GM12878 (cell line): ENCODE results near the gene LRCH3. TPM values are rescaled to one million over a fixed set of nuclear protein-coding genes. Genes with fewer than 3 reads are reported as not detected.

ENCODE experiments used
- ATAC-seq: fragments of 200-7000 bp; cut with Tn5 transposase; 3 replicates; pipeline ENCODE4 v1.9.1; 2020; ENCODE audit warnings: mild to moderate bottlenecking, moderate library complexity
- BruUV-seq: library from RNA; stranded (reverse); fragments of 400-500 nt; replicated peaks from 2 replicates; lab custom pipeline; 2021; lab: Mats Ljungman, UMichigan
- CTCF ChIA-PET: fragments of 300-600 bp; sonication (Branson Sonifier 250); formaldehyde crosslinking; extraction: SDS; loops from one replicate; lab custom pipeline; 2021; ENCODE audit warnings: inconsistent platforms; lab: Yijun Ruan, JAX
- POLR2A ChIA-PET: fragments of 350-600 bp; formaldehyde crosslinking; extraction: SDS; loops from one replicate; lab custom pipeline; 2021; ENCODE audit warnings: inconsistent platforms; lab: Charles Lee
- RAD21 ChIA-PET: fragments of 300-600 bp; sonication (Branson Sonifier 250); formaldehyde crosslinking; loops from one replicate; lab custom pipeline; 2023; ENCODE audit warnings: antibody characterized with exemption; ENCODE audit not compliant: unreplicated experiment; lab: Charles Lee
- SMC1A ChIA-PET: fragments of 300-600 bp; sonication (Branson Sonifier 250); formaldehyde crosslinking; loops from one replicate; lab custom pipeline; 2023; ENCODE audit not compliant: unreplicated experiment, uncharacterized antibody; lab: Charles Lee
- DNase-seq: peaks from one replicate; pipeline ENCODE4 v3.0.0-alpha.2; 2011; ENCODE audit warnings: low read depth, low spot score
- FAIRE-seq: peaks from 3 replicates; lab custom pipeline; 2011; peaks lifted over from hg19 to GRCh38; lab: Jason Lieb, UNC
- H2AFZ ChIP-seq: 2 replicates; pipeline ENCODE4 v1.6.0; 2011; ENCODE audit warnings: low read depth, low read length, control low read depth; ENCODE audit not compliant: control insufficient read depth
- H3K27ac ChIP-seq: 2 replicates; pipeline ENCODE4 v1.5.1; 2011; ENCODE audit warnings: control low read depth; ENCODE audit not compliant: control insufficient read depth, insufficient read depth
- H3K27me3 ChIP-seq, 2 experiments: replicated peaks in 1 of 2; 2 replicates each; pipeline versions ENCODE4 v1.6.0 to v1.6.1; 2011; ENCODE audit warnings: low read length in 1 of 2; ENCODE audit not compliant: control insufficient read depth in 2 of 2, insufficient read depth in 2 of 2
- H3K36me3 ChIP-seq, 2 experiments: 2 replicates each; pipeline ENCODE4 v1.5.1; 2011; ENCODE audit warnings: low read length in 1 of 2; ENCODE audit not compliant: control insufficient read depth in 2 of 2, insufficient read depth in 2 of 2
- H3K4me1 ChIP-seq: 2 replicates; pipeline ENCODE4 v1.6.1; 2011; ENCODE audit warnings: mild to moderate bottlenecking, low read length, moderate library complexity, mixed read lengths; ENCODE audit not compliant: control insufficient read depth, insufficient read depth
- H3K4me2 ChIP-seq: 2 replicates; pipeline ENCODE4 v1.6.0; 2011; ENCODE audit warnings: control low read depth; ENCODE audit not compliant: control insufficient read depth, insufficient read depth
- H3K4me3 ChIP-seq: fragments of 200-600 bp; sonication (generic); 2 replicates; pipeline ENCODE4 v1.5.1; 2016
- H3K79me2 ChIP-seq: 2 replicates; pipeline ENCODE4 v1.6.0; 2011; ENCODE audit warnings: low read length; ENCODE audit not compliant: control insufficient read depth, insufficient read depth
- H3K9ac ChIP-seq: 2 replicates; pipeline ENCODE4 v1.8.0; 2011; ENCODE audit warnings: low read length, control low read depth, mixed read lengths; ENCODE audit not compliant: control insufficient read depth, insufficient read depth
- H3K9me3 ChIP-seq: replicated peaks from 3 replicates; pipeline ENCODE4 v1.5.1; 2011; ENCODE audit warnings: mild to moderate bottlenecking, low read length; ENCODE audit not compliant: control insufficient read depth, insufficient read depth
- H4K20me1 ChIP-seq: 2 replicates; pipeline ENCODE4 v1.6.0; 2011; ENCODE audit not compliant: control insufficient read depth, insufficient read depth
- CREB1 ChIP-seq: IDR thresholded peaks from 2 replicates; pipeline ENCODE4 v1.6.1; 2012; ENCODE audit warnings: low read depth, mild to moderate bottlenecking, inconsistent platforms
- IKZF2 ChIP-seq, 2 experiments: fragments of 450-650 bp; IDR thresholded peaks; 2 replicates each; pipeline ENCODE4 v1.6.1; 2017; ENCODE audit warnings: mild to moderate bottlenecking in 2 of 2, moderate library complexity in 2 of 2
- NBN ChIP-seq: fragments of 450-650 bp; IDR thresholded peaks from 2 replicates; pipeline ENCODE4 v1.6.1; 2016
- PAX8 ChIP-seq: fragments of 450-650 bp; IDR thresholded peaks from 2 replicates; pipeline ENCODE4 v1.6.1; 2017; ENCODE audit warnings: mild to moderate bottlenecking, moderate library complexity
- POLR2AphosphoS5 ChIP-seq: IDR thresholded peaks from 2 replicates; pipeline ENCODE4 v1.6.1; 2011; ENCODE audit warnings: mild to moderate bottlenecking, low read length, inconsistent platforms
- RELB ChIP-seq: fragments of 450-650 bp; IDR thresholded peaks from 2 replicates; pipeline ENCODE4 v1.6.1; 2017; ENCODE audit warnings: low read depth, mild to moderate bottlenecking, moderate library complexity
- TAF1 ChIP-seq: IDR thresholded peaks from 2 replicates; pipeline ENCODE4 v1.6.1; 2011; ENCODE audit warnings: mild to moderate bottlenecking, low read depth, low read length, borderline replicate concordance
- TARDBP ChIP-seq: IDR thresholded peaks from 2 replicates; pipeline ENCODE4 v1.6.1; 2016; ENCODE audit warnings: borderline replicate concordance
- WGBS: methylation state at CpG from one replicate; pipeline ENCODE4 v1.1.6; 2016; ENCODE audit warnings: low lambda C conversion rate; ENCODE audit not compliant: insufficient replicate concordance, insufficient coverage; ENCODE audit errors: missing lambda C conversion rate; 5-methylcytosine and 5-hydroxymethylcytosine counted together
- in situ Hi-C: fragments of 300-500 bp; cut with MboI; formaldehyde crosslinking; loops from 9 replicates; pipeline ENCODE4 v1.14.3; 2018; ENCODE audit warnings: mixed read lengths
- intact Hi-C: fragments of 100-400 bp; cut with micrococcal nuclease; formaldehyde crosslinking; loops from one replicate; pipeline ENCODE4 v1.14.2; 2022; ENCODE audit not compliant: unreplicated experiment
- polyA plus RNA-seq, 11 experiments: library from polyadenylated mRNA; depleted of rRNA in 4 of 11; unstranded in 6 of 11; stranded (reverse) in 5 of 11; fragments of >200 nt; fragmentation: Nextera tagmentation in 4 of 11; fragmentation: Illumina TruSeq in 1 of 11; extraction: Ambion mirVana in 4 of 11; extraction: Trizol in 1 of 11; gene quantifications; 1 replicate in 1 of 11; 2 replicates in 10 of 11; pipeline versions ENCODE4 v1.2.1 to v1.2.3, GENCODE V29; 2011 to 2016; ENCODE audit warnings: inconsistent platforms in 2 of 11, missing spikeins in 2 of 11, low read depth in 1 of 11
- total RNA-seq, 4 experiments: library from RNA; depleted of rRNA in 3 of 4; stranded (reverse); fragments of >200 nt in 3 of 4; fragmentation: Illumina TruSeq in 1 of 4; extraction: Trizol in 1 of 4; gene quantifications; 2 replicates each; pipeline versions ENCODE4 v1.2.1 to v1.2.3, GENCODE V29; 2013 to 2021
- TF ChIP-seq, protein P1 (sequence below): fragments of 450-650 bp; IDR thresholded peaks from 2 replicates; pipeline ENCODE4 v1.6.1; 2016; ENCODE audit warnings: mild to moderate bottlenecking

LRCH3 gene
- total and polyA plus RNA-seq, 10 of the 15 experiments (the other 5 are each of a cell fraction or from before 2014, with no cell fraction given), result 3.9 to 136 (median 40.6) TPM

GRCh38 chr3:197791892-197792647, 1.0 kb downstream of the LRCH3 start:
- Histone ChIP-seq H3K9me3 (no peaks in the 10 kb centered on the region; the same call in 2 of the 3 replicates), H3K9ac (peak overlapping the region; percentile 96), H3K4me2 (peak overlapping the region; percentile 3; the same call in 1 of the 2 replicates), H3K4me3 (peak overlapping the region; percentile 79), H3K4me1 (peaks cover 21% of the 10 kb centered on the region; the same call in 1 of the 2 replicates), H2AFZ (peak overlapping the region; percentile 39), H3K27me3 (no peaks in the 10 kb centered on the region), H3K36me3 (no peaks in the 10 kb centered on the region), H3K27ac (peak overlapping the region; percentile 97), H4K20me1 (no peaks in the 10 kb centered on the region), H3K79me2 (peaks cover 67% of the 10 kb centered on the region)
- FAIRE-seq (peak; percentile 27), DNase-seq (no peak), ATAC-seq (peak; percentile 41)
- in situ Hi-C loops, result no loop called here
- ChIA-PET RAD21 (interaction anchor here (0.9 to 6.2 kb wide), 6 partner anchors 8 to 79 kb away, joined by 3 to 53 read pairs (median 6); no protein-coding TSS in a partner anchor), CTCF (interaction anchor here (1.2 to 2.6 kb wide), 5 partner anchors 9 to 43 kb away, joined by 3 to 11 read pairs (median 5); no protein-coding TSS in a partner anchor), POLR2A (interaction anchor here (0.6 to 4.3 kb wide), 6 partner anchors 8 to 38 kb away, joined by 3 to 46 read pairs (median 4); no protein-coding TSS in a partner anchor), SMC1A (interaction anchor here (1.0 to 4.6 kb wide), 8 partner anchors 8 to 80 kb away, joined by 4 to 56 read pairs (median 10); no protein-coding TSS in a partner anchor)
- TF ChIP-seq POLR2AphosphoS5, result peak; percentile 64
- TF ChIP-seq IKZF2 (IDR thresholded peaks at IDR 0.05), result no peak
- TF ChIP-seq TARDBP, result no peak
- TF ChIP-seq, protein P1, sequence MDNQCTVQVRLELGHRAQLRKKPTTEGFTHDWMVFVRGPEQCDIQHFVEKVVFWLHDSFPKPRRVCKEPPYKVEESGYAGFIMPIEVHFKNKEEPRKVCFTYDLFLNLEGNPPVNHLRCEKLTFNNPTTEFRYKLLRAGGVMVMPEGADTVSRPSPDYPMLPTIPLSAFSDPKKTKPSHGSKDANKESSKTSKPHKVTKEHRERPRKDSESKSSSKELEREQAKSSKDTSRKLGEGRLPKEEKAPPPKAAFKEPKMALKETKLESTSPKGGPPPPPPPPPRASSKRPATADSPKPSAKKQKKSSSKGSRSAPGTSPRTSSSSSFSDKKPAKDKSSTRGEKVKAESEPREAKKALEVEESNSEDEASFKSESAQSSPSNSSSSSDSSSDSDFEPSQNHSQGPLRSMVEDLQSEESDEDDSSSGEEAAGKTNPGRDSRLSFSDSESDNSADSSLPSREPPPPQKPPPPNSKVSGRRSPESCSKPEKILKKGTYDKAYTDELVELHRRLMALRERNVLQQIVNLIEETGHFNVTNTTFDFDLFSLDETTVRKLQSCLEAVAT, result peak; percentile 31
- TF ChIP-seq PAX8, result 0 out of 2 replicates have a peak, but pooled peaks have one; percentile 50
- no peak for TF ChIP-seq RELB
- TF ChIP-seq NBN, result 0 out of 2 replicates have a peak, but pooled peaks have one; percentile 11
- peak; percentile 81 for TF ChIP-seq TAF1
- 0 out of 2 replicates have a peak, but pooled peaks have one; percentile 40 for TF ChIP-seq CREB1
- intact Hi-C loops, result loop anchor here (1.0 to 2.0 kb wide), 5 partner anchors 10 to 79 kb away; partner anchors contain the start of gene RUBCN
- 7% methylated on average over 25 of the region's 25 CpGs for WGBS
- TSS peak; percentile 62 for BruUV-seq
